GM12891 (cell line): ENCODE results near the gene DCAF7.
A peak's percentile ranks its signal among the peaks of the same experiment; 100 is the strongest.

ENCODE experiments used
- DNase-seq: peaks from one replicate; pipeline ENCODE4 v3.0.0; 2011; ENCODE audit warnings: low spot score; ENCODE audit not compliant: insufficient read length
- FAIRE-seq: peaks from 2 replicates; lab custom pipeline; 2011; peaks lifted over from hg19 to GRCh38; lab: Jason Lieb, UNC
- PAX5 ChIP-seq: IDR thresholded peaks from 2 replicates; pipeline ENCODE4 v1.6.1; 2011; ENCODE audit warnings: low read length, moderate library complexity, mild to moderate bottlenecking; ENCODE audit not compliant: insufficient read depth, severe bottlenecking
- POLR2A ChIP-seq: IDR thresholded peaks from 2 replicates; pipeline ENCODE4 v1.6.1; 2011; ENCODE audit warnings: low read depth, low read length, control low read depth
- POLR2AphosphoS5 ChIP-seq: IDR thresholded peaks from 2 replicates; pipeline ENCODE4 v1.6.1; 2011; ENCODE audit warnings: low read depth, low read length, control low read depth
- POU2F2 ChIP-seq: IDR thresholded peaks from 2 replicates; pipeline ENCODE4 v1.6.1; 2011; ENCODE audit warnings: low read depth, mild to moderate bottlenecking, control low read depth, low read length, moderate library complexity
- SPI1 ChIP-seq: IDR thresholded peaks from 2 replicates; pipeline ENCODE4 v1.6.1; 2011; ENCODE audit warnings: low read depth, low read length, control low read depth
- TAF1 ChIP-seq: IDR thresholded peaks from 2 replicates; pipeline ENCODE4 v1.6.1; 2011; ENCODE audit warnings: low read depth, low read length, control low read depth

DCAF7 gene

DNA sequence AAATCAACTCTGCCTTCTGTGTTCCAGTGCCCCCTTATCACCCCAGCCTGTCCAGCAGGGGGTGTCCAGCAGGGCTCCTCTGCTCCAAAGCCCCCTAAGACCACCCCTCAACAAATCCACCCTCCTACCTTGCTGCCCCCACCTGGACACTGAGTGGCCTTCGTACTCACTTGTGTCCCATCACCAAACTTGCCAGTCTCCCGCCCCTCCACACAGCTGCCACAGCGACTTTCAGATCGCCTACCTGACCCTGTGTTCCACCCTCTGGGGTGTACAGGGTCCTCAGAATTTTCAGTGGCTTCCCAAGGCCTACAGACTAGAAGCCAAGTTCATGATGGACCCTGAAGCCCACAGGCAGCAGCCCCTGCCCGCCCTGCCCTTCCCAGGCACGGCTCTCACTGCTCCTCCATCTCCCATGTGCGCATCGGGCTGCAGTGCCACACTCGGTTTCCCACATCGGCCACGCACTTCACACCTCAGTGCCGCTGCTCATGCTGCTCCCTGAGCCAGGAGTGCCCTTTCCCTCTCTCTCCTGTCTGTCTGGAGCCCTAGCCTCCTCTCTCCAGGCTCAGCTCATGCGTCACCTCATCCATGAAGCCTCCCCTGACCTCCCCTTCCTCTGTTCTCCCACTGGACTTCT, 15.3 kb upstream of the DCAF7 start:
- FAIRE-seq, result no peak
- DNase-seq, result no peak
- no peak for TF ChIP-seq POU2F2
- TF ChIP-seq PAX5, result no peak
- TF ChIP-seq TAF1, result no peak
- no peak for TF ChIP-seq SPI1
- TF ChIP-seq POLR2A, result no peak
- TF ChIP-seq POLR2AphosphoS5, result no peak

DNA sequence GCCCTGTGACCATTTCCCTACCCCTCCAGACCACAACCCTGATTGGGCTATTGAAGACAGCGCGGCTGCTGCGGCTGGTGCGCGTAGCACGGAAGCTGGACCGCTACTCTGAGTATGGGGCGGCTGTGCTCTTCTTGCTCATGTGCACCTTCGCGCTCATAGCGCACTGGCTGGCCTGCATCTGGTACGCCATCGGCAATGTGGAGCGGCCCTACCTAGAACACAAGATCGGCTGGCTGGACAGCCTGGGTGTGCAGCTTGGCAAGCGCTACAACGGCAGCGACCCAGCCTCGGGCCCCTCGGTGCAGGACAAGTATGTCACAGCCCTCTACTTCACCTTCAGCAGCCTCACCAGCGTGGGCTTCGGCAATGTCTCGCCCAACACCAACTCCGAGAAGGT, 14.6 kb upstream of the DCAF7 start:
- TF ChIP-seq PAX5 (no peak), POU2F2 (no peak)
- DNase-seq (no peak), FAIRE-seq (no peak)

DNA sequence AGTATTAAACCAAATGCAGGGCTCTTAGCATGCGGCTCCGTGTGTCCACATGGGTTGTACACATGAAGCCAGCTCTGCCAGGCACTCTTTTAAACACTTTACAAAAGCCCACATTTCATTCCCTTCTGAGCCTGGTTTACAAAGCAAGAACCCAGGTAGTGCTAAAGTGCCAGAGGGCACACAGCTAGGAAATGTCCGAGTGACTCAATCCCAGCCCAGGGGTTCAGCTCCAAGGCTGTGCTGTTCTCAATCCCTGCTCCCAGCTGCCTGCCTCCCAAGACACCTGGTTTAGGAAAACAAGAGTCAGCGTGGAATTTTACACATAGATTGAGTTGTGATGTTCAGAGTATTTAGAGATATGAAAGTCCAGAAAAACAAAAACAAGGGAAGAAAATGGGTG, 13.3 kb upstream of the DCAF7 start:
- no peak for TF ChIP-seq TAF1
- TF ChIP-seq SPI1, result no peak
- no peak for TF ChIP-seq POLR2AphosphoS5
- no peak for TF ChIP-seq POLR2A
- TF ChIP-seq PAX5, result no peak
- no peak for TF ChIP-seq POU2F2
- FAIRE-seq, result no peak
- DNase-seq, result no peak

DNA sequence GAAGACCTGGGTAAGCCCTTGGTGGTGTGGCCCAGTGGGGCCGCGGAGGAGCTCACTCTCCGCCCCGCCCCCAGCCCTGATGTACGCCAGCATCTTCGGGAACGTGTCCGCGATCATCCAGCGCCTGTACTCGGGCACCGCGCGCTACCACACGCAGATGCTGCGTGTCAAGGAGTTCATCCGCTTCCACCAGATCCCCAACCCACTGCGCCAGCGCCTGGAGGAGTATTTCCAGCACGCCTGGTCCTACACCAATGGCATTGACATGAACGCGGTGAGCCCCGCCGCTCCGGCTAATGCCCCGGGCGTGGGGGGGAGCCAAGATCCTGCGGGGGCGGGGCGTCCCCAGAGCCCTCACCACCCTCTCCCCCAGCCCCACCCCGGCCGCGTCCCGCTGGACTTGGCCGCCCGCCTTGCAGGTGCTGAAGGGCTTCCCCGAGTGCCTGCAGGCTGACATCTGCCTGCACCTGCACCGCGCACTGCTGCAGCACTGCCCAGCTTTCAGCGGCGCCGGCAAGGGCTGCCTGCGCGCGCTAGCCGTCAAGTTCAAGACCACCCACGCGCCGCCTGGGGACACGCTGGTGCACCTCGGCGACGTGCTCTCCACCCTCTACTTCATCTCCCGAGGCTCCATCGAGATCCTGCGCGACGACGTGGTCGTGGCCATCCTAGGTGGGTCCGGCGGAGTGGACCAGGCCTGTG, 12.1 kb upstream of the DCAF7 start:
- no peak for TF ChIP-seq PAX5
- no peak for TF ChIP-seq TAF1
- TF ChIP-seq POU2F2, result no peak
- TF ChIP-seq SPI1, result no peak
- TF ChIP-seq POLR2AphosphoS5, result no peak
- TF ChIP-seq POLR2A, result no peak
- DNase-seq (peak; percentile 26), FAIRE-seq (no peak)

DNA sequence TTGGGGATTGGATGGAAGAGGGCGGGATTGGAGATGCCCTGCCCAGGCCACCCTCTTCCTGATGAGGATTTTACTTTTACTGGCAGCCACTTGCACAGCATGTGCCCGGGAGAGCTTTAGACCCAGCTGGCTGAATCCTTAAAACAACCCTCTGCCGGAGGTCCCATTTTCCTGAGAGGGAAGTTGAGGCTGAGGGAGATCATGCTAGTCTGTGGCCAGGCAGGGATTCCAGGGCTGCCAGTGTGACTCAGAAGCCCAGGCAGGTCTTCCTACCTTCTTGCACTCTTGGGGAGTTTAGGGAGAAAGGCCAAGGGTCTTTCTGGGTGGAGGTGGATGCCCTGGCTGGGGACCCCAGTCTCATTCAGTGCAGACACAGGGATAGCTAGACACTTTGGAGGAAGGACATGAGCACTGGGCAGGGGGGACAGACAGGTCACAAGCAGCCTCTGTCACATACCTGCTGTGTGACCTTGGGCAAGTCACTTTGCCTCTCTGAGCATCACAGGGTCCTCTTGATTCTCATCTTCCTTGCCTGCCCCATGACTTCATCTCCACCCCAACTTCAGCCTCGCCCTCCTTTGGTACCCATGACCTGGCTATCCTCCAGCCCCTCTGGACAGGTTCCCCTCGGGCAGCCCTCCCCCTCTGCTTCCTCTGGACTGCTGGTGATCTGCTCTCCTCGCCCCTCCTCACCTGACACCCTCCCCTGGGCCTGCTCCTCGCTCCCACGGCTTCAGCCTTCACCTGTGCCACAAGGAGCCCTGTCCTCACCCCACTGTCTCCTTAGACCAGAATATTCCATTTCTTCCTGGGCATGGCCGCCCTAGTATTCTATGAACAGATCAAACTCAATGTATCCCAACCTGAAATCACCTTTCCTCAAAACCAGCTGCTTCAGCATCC, 11.3 kb upstream of the DCAF7 start:
- DNase-seq, result no peak
- TF ChIP-seq POLR2A, result no peak
- no peak for TF ChIP-seq PAX5
- no peak for TF ChIP-seq POLR2AphosphoS5
- no peak for TF ChIP-seq SPI1
- TF ChIP-seq TAF1, result no peak
- no peak for TF ChIP-seq POU2F2
- no peak for FAIRE-seq

DNA sequence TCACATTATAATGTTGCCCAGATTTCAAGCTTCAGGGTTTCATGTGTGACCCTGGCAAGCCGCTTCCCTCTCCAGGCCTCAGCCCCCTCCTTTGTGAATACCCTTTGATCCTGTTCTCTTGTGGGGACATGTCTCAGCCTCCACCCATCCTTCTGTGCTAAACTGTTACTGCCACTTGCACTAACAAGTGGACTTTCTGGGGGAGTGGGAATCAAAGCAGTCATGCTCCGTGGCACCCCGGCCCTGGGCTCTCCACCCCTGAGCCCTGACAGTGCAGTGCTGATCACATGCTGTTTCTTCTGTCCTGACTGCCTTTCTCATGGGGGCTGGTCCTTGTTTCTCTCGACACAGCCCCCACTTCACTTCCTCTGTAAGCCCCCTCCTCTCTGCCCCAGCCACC, 9.7 kb upstream of the DCAF7 start:
- TF ChIP-seq POLR2AphosphoS5, result no peak
- no peak for TF ChIP-seq SPI1
- TF ChIP-seq POLR2A, result no peak
- no peak for TF ChIP-seq TAF1
- no peak for TF ChIP-seq PAX5
- TF ChIP-seq POU2F2, result no peak
- DNase-seq (no peak), FAIRE-seq (no peak)

DNA sequence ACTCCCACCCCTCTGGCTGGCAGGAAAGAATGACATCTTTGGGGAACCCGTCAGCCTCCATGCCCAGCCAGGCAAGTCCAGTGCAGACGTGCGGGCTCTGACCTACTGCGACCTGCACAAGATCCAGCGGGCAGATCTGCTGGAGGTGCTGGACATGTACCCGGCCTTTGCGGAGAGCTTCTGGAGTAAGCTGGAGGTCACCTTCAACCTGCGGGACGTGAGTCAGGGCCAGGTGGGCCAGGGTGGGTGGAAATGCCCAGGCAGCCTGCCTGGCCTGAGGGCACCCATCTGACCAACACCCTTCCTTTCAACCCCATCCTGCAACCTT, 8.1 kb upstream of the DCAF7 start:
- FAIRE-seq, result no peak
- TF ChIP-seq TAF1 (no peak), POU2F2 (no peak), POLR2A (no peak), PAX5 (no peak), SPI1 (no peak), POLR2AphosphoS5 (no peak)

DNA sequence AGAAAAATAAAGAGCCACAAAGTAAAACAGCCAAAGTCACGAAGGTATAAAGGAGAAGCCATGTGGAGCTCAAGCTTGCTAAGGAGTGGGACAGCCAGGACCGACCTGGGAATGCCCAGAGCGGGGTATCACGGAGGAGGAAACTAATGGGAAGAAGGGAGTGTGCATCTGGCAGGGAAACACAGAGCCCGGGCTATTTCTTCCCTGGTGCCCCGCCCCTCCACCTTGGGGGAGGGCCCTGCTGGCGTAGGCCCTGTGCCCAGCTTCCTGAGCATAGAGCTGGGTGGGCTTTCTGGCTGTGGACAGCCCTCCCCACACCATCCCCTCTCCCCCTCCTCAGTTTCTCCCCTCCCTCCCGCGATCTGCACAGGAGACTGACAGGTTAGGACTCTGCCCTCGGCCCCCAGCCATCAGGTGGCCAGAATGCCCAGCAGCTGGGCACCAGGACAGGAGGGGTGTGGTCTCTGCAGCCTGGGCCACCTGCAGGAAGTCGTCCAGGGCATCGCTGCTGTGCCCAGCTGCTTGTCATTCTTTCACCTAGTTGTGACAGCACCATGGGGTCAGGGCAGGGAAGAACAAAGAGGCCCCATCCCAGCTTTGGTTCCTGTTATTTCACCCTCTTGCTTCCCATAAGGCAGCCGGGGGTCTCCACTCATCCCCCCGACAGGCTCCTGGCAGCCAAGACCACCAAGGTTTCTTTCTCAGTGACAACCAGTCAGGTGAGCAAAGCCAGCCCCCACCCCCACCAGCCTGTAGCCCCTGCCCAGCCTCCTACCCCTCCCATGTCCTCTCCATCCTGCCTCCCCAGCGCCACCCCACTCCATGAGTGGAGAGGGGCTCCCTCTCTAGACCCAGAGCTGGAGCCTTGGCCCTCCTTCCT, 7.1 kb upstream of the DCAF7 start:
- no peak for DNase-seq
- TF ChIP-seq POLR2AphosphoS5, result no peak
- TF ChIP-seq PAX5, result no peak
- TF ChIP-seq SPI1, result no peak
- no peak for TF ChIP-seq POLR2A
- TF ChIP-seq POU2F2, result no peak
- no peak for TF ChIP-seq TAF1
- FAIRE-seq, result no peak

More for the DNA sequence above, 8.1 kb upstream of the DCAF7 start:
- DNase-seq, result no peak

DNA sequence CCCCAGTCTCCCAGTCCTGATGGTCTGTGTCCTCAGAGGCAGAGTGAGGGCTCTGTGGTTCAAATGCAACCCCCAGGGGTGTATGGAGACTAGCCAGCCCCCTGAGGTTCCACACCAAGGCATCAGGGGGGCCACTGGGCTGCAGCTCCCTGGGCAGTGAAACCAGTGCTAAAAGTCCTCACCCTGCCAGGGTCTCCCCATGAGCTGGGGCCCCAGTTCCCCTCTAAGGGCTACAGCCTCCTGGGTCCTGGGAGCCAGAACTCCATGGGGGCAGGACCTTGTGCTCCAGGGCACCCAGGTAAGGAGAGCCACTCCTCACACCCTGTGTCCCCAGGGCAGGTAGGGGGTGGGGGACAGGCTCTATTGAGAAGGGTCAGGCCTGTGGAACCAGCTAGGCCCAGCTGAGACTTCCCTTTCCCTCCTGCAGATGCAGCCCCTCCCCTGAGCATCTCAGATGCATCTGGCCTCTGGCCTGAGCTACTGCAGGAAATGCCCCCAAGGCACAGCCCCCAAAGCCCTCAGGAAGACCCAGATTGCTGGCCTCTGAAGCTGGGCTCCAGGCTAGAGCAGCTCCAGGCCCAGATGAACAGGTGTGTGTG, 6.4 kb upstream of the DCAF7 start:
- FAIRE-seq (no peak), DNase-seq (no peak)
- no peak for TF ChIP-seq SPI1
- TF ChIP-seq POLR2AphosphoS5, result no peak
- no peak for TF ChIP-seq POU2F2
- TF ChIP-seq PAX5, result no peak
- TF ChIP-seq POLR2A, result no peak
- no peak for TF ChIP-seq TAF1
